ENCODE data around the gene ARHGAP24. TPM values are rescaled to one million over a fixed set of nuclear protein-coding genes. Genes with fewer than 3 reads are reported as not detected.

ARHGAP24 gene
- not detected for total RNA-seq

GRCh38 chr4:85474818-85475630 is at the start of gene ARHGAP24:
Gene ARHGAP24, plus strand, starts transcription at chr4:85475150.

Small RNA genes lying within 50 kb of the gene (microRNA-seq; reads per million reads assigned to microRNA genes)
- not detected for gene MIR4451 (ENCODE audit: borderline microRNAs expressed, borderline replicate concordance)

Measured in activated naive CD4-positive, alpha-beta T cell treated with anti-CD3 and anti-CD28 coated beads, Interleukin-2, amount 10 ng/mL, durations not matched to agents 5 hours and 36 hours (primary cell).